Prostate gland (tissue), 2 donors: ENCODE results near the gene ST6GAL1.
"Not testable (repeated sequence)": the region's sequence is repeated elsewhere in the genome, so short reads cannot be mapped to it uniquely, and the experiment has no call there.

Experiments used
- CTCF ChIP-seq, 4 experiments: fragments of 200-600 bp in 2 of 4; fragments of 450-650 bp in 2 of 4; sonication (generic) in 2 of 4; IDR thresholded peaks; 1 replicate in 3 of 4; 2 replicates in 1 of 4; pipeline ENCODE4 v1.5.1; 2016 to 2019; ENCODE audit warnings: antibody characterized with exemption in 4 of 4, mild to moderate bottlenecking in 2 of 4, moderate library complexity in 2 of 4
- POLR2AphosphoS5 ChIP-seq: sonication (generic); formaldehyde crosslinking; IDR thresholded peaks from one replicate; pipeline ENCODE4 v1.6.1; 2017; ENCODE audit warnings: antibody characterized with exemption

GRCh38 chr3:187057803-187058202, 127.5 kb downstream of the ST6GAL1 start:
- not testable (repeated sequence) for TF ChIP-seq CTCF (IDR thresholded peaks at IDR 0.05); POLR2AphosphoS5
